GM21576 (cell line): Measurements from ENCODE around the gene CASKIN1.

Experiments
- ATAC-seq: cut with Tn5 transposase; IDR thresholded peaks from one replicate; pipeline ENCODE4 v1.9.1; 2021; ENCODE audit warnings: mild to moderate bottlenecking, moderate library complexity; ENCODE audit not compliant: unreplicated experiment

The CASKIN1 gene

GRCh38 chr16:2194166-2194834 lies 2.1 kb downstream of the CASKIN1 start:
- no peak for ATAC-seq

DNA sequence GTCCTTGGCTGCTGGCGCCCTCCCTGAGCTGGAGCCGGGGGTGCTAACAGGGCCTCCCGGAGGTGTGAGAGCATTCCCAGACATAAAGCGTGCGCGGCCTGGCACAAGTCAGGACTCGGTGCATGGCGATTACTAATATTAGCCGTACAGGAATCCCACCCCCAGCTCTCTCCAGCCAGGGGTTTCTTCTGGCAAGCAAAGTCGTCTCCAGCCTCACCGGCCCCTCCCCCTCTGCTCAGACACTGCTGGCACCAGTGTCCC lies 5.0 kb downstream of the CASKIN1 start:
- ATAC-seq = no peak

GRCh38 chr16:2190659-2191445 lies 5.6 kb downstream of the CASKIN1 start:
- ATAC-seq = no peak

DNA sequence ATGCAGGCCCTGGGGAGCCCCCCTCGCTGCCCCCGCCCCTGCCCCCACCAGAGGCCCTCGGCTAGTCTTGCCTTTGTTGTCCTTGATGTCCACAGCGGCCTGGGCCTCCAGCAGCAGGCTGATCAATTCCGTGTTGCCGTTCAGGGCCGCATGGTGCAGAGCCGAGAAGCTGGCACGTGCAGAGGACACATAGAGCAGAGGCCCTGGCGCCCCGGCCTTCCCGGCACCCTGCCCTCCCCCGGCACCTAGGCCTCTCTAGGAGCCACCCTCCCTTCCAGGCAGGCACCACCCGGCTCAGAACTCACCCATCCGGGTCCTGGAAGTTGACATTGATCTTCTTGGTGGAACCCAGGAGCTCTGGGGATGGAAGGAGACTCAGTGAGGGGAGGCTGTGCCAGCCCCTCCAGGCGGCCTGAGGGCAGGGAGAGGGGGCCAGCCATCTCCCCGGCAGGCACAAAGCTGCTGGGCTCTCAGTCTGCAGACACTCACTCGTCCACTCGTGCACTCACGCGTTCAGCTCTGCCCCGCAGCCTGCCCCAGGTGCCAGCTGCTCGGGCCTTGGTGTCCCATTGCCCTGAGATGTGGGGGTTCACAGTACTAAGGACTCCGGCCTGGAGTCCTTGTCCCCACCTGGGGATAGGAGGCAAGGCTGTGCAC lies 6.3 kb downstream of the CASKIN1 start:
- ATAC-seq = no peak

DNA sequence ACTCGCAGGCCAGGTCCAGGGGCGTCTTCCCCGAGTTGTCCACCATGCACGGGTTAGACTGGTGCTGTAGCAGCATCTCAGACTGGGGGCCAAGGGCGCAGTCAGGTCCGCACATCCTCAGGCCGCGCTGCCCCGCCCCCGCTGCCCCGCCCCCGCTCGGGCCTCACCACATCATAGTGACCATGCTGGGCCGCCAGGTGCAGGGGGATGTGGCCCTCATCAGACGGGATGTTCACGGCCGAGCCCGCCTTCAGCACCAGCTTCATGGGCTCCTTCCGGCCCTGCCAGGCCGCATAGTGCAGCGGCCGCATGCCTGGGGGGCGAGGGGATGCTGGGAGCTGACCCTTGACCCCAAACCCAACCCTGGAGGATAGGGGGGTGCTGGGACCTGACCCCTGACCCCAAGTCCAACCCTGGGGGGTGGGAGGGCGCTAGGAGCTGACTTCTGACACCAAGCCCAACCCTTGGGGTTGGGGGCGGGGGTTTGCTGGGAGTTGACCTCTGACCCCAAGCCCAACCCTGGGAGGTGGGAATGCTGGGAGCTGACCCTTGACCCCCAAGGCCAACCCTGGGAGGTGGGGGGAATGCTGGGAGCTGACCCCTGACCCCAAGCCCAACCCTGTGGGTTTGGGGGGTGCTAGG lies 7.0 kb downstream of the CASKIN1 start:
- ATAC-seq = no peak

GRCh38 chr16:2188395-2188794 lies 8.0 kb downstream of the CASKIN1 start:
- ATAC-seq = no peak

GRCh38 chr16:2187212-2187611 lies 9.2 kb downstream of the CASKIN1 start:
- ATAC-seq = no peak

DNA sequence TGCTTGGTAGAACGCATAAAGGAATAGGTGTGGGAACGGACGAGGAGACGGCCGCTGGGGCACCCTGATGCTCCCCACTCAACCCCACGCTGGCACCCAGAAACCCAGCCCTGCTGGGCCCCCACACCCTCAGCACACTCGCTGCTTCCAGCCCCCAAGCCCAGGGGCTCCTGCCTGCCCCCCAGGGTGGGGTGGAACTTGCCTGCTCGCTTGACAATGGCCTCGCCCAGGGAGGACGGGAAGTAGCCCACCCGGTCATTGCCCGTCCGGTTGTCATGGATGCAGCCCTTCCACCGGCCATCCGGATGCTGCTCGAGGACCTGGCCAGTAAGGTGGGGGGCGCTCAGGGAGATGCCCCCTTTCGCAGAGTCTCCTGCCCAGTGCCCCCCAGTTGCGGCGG lies 9.9 kb downstream of the CASKIN1 start:
- no peak for ATAC-seq

DNA sequence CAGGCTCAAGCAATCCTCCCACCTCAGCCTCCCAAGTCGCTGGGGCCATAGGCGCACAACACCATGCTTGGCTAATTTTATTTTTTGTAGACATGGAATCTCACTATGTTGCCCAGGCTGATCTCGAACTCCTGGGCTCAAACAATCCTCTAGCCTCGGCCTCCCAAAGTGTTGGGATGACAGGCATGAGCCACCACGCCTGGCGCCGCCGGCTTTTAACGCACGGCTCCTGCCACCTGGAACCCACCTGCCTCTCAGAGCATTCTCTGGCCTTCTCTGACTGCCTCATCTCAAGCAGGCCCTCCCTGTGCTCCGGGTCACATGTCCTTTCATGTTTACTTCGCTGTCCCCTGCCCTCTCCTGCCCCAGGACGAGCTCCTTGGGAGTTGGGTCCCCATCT lies 10.3 kb downstream of the CASKIN1 start:
- ATAC-seq = no peak

- ATAC-seq = no peak
Observed at GRCh38 chr16:2184962-2185361, 11.4 kb downstream of the CASKIN1 start.

GRCh38 chr16:2184346-2184745 lies 12.1 kb downstream of the CASKIN1 start:
- no peak for ATAC-seq

- no peak for ATAC-seq
Observed at GRCh38 chr16:2183671-2184070, 12.7 kb downstream of the CASKIN1 start.

DNA sequence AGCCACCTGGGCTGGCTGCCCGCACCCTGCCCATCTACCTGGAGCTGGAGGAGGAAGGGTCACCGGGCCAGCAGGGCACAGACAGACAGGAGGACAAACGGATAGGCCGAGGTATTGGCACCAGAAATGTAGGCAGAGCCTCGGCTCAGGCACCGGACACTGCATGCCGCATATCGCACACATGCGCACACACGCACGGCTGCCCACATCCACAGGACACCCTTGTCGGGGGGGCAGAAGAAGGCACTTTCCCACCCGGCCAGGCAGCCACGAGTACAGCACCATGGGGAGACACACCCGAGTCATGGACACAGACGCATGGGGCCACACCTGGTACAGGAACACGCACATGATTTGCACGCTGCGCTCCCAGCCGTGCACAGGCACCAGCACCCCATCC lies 14.5 kb downstream of the CASKIN1 start:
- no peak for ATAC-seq

DNA sequence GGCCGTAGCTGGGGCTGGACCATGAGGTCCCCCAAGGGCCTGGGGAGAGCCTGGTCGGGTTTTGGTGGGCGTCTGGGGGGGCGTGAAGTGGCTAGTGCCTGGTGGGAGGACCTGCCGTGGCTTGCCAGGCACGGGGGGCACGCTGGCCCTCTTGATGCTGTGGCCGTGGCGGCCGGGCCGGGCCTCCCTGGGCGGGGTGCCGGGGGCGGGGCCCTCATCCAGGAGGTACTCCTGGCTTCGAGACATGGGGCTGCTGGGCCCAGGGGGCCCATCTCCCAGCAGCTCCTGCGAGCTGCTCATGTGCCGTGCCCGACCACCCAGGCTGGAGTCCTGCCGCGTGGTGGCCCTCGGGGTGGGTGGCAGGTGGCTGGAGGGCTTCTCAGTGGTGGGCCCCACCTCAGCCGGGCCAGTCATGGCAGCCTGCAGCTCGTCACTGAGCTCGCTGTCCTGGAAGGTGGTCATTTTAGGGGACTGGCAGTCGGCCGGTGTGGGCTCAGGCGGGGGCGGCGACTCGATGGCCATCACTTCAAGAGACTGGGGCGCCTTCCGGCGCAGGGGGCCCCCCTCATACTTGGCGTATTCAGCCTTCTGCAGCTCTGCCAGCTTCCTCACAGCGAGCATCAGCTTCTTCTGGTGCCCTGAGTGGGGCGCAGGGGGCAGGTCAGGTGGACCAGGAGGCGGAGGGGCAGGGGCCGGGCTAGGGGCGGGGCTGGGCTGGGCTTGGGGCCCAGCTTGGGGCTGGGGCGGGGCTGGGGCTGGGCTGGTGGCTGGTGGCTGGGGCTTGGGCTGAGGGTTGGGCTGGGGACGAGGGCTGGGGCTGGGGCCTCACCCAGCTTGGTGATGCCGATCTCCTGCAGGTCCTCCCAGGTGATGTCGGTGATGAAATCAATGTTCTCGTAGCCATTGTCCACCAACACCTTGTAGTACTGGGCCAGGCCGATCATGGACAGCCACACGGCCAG lies 15.2 kb downstream of the CASKIN1 start:
- ATAC-seq = no peak

DNA sequence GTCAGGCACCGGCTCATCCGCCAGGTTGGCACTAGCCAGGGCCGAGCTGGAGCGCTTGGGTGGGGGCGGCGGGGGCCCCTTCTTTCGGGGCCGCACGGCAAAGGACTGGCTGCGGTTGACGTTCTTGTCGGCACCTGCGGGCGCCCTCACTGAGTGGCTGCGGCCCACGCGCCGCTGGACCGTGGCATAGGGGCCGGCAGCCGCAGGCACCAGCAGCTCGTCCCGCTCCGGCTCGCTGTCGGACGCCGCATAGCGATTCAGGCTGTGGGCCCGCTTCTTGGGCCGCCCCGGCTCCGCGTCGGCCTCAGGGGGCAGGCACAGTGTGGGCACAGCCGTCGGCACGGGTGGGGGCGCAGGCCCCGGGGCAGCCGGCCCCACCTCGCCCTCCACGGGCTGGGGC lies 15.9 kb downstream of the CASKIN1 start:
- no peak for ATAC-seq

DNA sequence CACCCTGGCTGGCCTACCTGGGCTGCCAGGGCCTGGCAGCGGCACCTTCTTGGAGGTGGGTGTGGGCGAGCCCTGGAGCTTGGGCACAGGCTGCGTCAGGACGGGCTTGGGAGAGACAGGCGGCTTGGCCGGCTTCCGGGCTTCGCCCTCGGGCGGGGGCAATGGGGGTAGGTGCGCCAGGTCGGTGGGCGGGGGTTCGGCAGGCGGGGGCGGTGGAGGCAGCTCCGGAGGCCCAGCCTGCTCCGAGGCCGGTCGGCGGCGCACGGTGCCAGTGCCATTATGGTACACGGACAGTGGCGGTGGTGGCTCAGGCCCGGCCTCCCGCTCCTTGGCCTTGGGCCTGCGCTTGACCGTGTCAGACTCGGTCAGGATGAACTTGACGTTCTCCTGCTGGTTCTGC lies 16.8 kb downstream of the CASKIN1 start:
- ATAC-seq = no peak

GRCh38 chr16:2179107-2179501 lies 17.3 kb downstream of the CASKIN1 start:
- ATAC-seq = no peak

GRCh38 chr16:2178321-2179106 lies 17.9 kb downstream of the CASKIN1 start:
- ATAC-seq = no peak

- no peak for ATAC-seq
Observed at GRCh38 chr16:2177561-2177960, 18.8 kb downstream of the CASKIN1 start.

GRCh38 chr16:2177101-2177500 lies 19.3 kb downstream of the CASKIN1 start:
- ATAC-seq = no peak
